ENCODE results near the gene PARD3B.

Gene PARD3B

DNA sequence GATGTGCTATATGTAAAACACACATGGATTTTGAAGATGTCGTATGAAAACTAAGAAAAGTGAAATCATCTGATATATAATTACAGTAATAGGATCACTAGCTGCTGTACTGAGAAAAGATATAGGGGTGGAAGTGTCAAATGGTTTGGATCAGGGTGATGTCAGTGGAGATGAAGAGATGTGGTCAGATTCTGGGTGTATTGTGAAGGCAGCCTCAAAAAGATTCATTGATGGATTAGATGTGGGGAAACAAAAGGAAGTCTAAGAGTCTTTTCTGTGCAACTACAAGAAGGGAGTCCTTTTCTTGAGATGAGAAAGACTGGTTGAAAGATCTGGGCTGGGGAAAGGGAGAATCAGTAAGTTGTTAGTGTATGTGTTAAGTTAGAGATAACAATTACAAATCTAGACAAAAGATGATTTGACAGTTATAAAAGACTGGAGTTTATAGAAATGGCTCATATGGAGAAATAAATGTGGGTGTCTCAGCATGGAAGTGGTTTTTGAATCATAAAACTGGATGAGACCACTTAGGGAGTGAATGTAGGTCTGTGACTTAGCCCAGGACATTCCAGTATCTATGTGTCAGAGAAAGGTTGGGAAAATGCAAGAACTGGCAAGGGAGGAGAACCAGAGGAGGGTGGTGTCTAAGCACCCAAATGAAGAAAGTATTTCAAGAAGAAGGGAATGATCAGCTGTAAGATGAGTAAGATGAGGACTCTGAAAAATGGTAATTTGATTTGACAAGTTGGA is 347.4 kb downstream of the PARD3B start:
- DNase-seq (ENCODE audit: low read depth) = no peak

DNA sequence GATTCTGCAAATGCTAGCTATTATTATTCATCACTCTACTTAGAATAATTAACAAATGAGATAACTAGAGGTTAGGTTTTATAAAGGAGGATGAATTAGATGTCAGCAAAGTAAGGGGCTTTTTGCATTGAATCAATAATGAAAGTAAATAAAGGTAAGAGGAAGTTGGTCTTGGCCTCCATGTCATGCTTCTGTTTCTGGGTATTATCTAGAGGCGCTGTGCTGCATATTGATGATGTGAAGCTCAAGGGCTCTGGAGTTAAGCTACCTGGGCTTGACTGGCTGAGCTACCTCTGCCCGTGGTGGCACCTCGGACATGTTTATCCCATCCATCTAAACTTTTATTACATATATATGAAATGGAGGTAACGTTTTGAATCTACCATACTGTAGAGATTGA is 350.9 kb downstream of the PARD3B start:
- no peak for DNase-seq (ENCODE audit: low read depth)

DNA sequence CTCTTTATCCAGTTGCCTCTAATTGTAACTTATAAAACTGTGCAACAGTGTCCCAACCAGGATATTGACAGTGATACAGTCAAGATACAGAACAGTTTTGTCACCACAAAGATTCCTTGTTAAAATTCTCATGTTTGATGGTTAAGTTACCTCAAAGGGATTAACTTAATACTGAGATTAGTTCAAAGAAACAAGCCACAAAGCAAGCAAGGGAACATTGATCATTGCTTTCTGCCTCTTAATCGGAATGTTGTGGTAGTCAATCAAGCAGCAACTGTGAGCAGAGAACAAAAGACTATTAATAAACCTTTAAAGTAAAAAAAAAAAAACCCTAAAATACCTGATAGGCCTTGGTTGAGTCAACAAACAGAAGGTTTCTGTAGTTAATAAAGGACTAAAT is 352.3 kb downstream of the PARD3B start:
- no peak for DNase-seq (ENCODE audit: low read depth)

DNA sequence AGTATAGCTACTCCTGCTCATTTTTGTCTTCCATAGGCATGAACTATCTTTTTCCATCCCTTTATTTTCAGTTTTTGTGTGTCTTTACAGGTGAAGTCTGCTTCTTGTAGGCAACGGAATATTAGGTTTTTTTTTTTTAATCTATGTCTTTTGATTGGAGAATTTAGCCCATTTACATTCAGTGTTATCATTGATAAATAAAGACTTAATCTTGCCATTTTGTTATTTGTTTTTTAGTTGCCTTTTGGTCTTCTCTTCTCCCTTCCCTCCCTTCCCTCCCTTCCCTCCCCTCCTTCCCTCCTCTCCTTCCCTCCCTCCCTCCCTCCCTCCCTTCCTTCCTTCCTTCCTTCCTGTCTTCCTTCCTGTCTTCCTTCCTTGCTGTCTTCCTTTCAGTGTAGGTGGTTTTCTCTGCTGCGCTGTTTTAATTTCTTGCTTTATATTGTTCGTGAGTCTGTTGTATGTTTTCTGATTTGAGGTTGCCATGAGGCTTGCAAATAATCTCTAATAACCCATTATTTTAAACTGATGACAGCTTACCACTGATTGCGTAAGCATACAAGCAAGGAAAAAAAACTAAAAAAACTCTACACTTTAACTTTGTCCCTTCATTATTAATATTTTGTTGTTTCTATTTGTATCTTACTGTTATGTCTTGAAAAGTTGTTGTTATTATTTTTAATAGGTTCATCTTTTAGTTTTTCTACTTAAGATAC is 353.8 kb downstream of the PARD3B start:
- no peak for DNase-seq (ENCODE audit: low read depth)

DNA sequence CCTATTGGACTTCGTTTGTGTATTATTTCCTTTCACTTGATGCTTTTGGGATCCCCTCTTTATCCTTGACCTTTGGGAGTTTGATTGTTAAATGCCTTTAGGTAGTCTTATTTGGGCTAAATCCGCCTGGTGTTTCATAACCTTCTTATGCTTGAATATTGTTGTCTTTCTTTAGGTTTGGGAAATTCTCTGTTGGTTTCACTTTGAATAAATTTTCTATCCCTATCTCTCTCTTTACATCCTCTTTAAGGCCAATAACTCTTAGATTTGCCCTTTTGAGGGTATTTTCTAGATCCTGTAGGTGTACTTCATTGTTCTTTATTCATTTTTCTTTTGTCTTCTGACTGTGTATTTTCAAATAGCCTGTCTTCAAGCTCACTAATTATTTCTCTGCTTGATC is 354.7 kb downstream of the PARD3B start:
- no peak for DNase-seq (ENCODE audit: low read depth)

DNA sequence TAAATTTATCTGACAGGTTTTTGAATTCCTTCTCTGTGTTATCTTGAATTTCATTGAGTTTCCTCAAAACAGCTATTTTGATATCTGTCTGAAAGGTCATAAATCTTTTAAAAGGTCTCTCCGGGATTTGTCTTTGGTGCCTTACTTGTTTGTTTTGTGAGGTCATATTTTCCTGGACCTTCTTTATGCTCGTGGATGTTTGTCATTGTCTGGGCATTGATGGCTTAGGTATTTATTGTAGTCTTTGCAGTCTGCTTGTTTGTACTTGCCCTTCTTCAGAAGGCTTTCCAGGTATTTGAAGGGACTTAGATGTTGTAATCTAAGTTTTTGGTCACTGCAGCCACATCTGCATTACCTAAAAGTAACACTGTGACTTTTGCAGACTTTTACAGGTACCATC is 355.2 kb downstream of the PARD3B start:
- no peak for DNase-seq (ENCODE audit: low read depth)

DNA sequence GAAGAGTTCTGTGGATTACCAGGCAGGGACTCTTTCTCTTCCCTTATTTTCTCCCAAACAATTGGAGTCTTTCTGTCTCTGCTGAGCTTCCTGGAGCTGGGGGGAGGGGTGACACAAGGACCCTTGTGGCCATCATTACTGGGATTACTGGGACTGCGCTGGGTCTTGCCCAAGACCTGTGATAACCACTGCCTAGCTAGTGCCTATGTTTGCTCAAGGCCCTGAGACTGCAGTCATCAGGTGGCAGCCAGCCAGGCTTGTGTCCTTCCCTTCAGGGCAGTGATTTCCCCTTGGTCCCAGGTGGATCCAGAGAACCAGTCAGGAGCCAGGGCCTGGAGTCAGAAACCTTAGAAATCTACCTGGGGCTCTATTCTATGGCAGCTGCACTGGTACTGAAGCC is 355.6 kb downstream of the PARD3B start:
- DNase-seq (ENCODE audit: low read depth) = no peak

DNA sequence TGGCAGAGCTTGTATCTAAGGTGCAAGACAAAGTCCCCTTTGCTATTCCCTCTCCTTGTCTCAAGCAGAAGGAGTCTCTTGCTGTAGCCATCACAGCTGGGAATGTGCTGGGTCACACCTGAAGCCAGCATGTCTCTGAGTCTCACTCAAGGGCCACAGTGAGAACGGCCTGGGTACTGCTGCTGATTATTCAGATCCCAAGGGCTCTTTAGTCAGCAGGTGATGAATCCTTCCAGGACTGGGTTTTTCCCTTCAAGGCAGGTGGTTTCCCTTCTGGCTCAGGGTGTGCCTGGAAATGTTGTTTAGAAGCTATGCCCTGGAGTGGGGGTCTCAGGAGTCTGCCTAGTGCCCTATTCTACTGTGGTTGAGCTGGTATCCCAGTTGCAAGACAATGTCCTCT is 356.3 kb downstream of the PARD3B start:
- DNase-seq (ENCODE audit: low read depth) = no peak

DNA sequence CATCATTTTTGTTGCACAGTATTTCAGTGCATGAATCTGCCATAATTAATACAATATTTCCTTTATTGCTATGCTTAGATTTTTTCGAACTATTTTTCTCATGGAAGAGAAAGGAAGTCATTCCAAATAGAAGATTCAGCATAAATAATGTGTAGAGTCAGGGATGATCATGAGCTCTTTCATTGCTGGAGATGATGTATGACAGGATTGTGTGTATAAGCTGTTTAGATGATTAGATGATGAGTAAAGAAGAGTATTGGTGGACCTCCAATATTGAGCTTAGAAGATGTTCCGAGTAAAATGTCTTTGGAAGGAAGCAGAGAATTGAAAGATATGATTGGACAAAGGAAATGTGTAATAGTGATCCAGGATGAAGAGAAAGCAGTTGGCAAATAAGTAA is 364.5 kb downstream of the PARD3B start:
- DNase-seq (ENCODE audit: low read depth) = no peak

DNA sequence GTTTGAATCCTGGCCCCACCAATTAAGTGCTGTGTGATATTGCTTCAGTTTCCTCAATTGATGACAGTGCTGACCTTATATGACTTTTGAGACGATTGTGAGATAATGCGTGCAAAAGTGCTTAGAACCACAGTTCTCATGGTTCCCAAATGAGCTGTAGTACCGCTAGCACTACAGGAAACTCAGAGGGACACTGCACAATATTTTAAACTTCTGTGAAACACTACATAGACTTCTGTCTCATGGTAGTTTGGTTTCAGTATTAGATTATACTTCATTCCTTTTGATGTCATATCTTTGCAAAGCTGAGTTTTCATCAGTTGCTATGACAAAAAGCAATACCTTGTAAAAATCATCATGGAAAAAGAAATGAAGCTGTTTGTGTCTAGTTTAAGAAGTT is 368.0 kb downstream of the PARD3B start:
- DNase-seq (ENCODE audit: low read depth) = no peak

DNA sequence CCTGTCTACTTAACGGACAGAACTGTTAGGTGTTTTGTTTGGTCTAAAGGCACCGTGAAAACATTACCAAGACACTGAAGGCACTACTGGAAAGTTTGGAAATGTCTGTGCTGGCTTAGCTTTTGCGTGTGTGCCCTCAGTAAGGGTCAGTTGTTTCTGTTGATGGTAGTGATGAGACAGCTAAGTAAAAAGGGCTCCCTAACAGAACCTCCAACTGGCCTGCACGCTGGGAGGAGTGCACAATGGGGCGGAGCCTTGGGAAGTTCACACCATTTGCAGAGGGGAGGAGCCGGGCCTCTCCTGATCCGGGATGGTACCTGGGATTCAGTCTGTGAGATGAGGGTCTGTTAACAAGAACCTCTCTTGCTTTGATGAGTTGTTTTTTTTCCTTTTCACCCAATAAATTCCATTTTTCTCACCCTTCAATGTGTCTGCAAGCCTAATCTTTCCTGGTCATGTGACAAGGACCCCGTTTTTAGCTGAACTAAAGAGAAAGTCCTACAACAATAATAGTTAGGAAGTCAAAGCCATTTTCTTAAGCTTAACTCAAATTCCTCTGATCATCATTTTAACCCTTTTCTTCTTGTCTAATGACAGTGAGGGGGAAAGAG is 368.7 kb downstream of the PARD3B start:
- no peak for DNase-seq (ENCODE audit: low read depth)

DNA sequence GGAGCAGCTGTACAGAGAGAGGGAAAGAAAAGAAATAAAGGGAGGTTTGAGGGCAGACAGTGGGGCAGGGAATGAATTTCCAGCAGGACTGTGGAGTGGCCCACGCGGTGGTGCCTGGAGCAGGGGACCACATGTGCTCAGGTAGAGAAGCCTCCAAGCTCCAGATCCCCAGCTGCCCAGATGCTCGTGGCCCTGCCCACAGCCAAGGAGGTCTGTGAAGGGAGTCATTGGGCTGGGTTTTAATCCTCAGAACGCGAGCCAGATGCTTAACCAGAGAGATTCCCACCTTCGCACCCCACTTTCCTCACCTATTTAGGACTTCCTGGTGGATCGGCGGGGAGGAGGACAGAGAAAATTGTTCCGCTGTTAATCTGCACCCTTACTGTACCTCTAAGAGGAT is 369.4 kb downstream of the PARD3B start:
- DNase-seq (ENCODE audit: low read depth) = no peak

DNA sequence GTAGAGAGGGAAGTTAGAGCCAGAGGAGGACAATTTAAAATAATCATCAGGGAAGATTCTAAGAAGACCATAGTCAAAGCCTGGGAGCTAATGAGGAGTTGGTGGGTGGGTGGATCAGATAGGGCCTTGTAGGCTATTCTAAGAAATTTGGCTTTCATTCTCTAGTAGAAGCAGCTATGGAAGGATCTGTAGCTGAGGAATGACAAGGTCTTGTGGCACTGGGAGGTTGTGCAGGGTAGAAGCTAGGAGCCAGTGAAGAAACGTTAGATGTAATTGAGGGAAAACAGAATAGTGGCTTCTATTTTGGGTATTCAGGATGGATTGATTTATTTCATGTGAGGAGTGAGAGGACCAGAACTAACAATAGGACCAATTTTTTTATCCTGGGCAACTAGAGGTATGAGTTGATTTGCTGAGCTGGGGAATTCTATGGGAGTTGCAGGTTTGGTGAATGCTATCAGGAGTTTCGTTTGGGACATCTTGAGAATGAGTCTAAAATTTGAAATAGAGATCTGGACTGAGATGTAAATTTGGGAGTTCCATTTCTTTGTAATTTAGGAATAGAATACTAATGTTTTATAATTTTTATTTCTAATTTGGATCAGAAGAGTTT is 371.9 kb downstream of the PARD3B start:
- no peak for DNase-seq (ENCODE audit: low read depth)

DNA sequence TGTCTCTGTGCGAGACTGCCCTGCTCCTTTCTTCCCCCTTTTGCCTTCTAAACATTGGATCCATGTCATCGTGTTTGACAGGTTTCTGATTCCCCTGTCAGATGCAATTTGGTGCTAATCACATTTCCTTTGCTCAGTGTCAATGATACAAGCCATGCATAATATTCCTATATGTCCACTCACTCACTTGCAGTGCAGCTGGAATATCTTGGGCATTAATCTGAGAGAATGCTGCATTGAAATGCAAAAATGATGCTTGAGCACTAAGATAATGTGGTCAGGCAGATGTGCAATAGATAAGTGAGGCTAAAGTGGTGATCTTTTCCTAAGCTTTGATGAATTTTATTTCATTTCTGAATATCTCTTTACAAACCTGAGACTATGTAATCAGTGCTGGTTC is 375.5 kb downstream of the PARD3B start:
- DNase-seq (ENCODE audit: low read depth) = no peak

DNA sequence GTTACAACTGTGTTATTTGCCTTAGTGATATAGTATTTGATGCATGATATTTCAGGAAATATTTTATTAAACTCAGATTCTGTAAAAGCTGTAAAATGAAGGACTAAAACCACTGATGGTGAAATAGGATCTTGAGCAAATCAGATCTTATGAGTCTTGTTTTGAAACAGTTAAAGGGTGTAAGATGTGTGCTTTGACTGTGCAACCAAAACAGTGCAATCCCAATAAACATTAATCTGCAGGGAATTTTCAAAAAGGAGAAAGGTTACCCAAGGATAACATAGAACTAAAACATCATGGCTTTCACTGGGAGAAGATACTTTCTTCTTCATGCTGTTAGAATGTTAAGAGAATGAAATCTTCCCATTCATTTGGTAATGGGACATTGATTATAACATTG is 378.7 kb downstream of the PARD3B start:
- no peak for DNase-seq (ENCODE audit: low read depth)

DNA sequence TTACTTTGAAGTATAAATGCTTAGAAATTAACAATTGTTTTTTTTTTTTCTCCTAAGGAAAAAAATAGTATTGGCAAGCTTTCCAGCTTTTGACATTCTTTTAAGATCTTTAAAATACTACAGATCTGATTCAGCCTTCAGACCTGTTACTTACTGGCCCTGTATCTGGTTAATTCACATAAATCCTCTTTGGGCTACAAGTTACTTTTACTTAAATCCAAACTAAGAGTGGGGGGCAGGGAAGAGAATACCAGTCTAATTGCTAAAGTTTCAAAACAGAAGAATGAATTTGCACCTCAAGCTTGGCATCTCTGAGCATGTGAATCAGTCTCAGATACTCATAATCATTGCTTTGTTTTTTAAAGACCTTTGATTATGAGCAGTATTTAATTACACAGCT is 386.3 kb downstream of the PARD3B start:
- DNase-seq (ENCODE audit: low read depth) = no peak

DNA sequence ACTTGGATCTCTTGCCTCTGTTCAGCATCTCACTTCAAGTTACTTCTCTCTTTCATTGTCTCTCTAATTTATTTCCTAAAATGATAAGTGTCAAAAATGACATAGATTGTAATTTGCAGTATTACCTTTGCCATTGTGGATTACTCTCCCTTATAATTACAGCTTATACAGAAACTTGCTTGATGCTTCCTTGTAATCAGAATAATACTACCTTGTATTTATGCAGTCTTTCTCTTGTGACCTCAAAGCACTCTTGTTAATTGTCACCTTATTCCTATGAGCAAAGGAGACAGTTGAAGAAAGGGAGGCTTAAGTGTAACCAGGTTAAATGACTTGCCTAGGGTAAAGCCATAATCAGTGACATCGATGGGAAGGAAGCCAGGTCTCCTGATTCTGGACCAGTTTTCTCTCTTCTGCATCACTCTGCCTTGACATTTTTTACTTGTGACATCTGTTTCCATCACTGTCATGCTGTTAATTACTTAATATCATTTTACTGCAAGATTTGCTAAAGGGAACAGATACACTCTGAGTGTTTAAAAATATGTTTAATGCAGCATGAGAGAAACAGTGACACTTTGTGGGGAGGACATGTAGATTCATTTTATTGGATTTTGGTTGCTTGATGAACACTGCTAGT is 388.6 kb downstream of the PARD3B start:
- DNase-seq (ENCODE audit: low read depth) = no peak

DNA sequence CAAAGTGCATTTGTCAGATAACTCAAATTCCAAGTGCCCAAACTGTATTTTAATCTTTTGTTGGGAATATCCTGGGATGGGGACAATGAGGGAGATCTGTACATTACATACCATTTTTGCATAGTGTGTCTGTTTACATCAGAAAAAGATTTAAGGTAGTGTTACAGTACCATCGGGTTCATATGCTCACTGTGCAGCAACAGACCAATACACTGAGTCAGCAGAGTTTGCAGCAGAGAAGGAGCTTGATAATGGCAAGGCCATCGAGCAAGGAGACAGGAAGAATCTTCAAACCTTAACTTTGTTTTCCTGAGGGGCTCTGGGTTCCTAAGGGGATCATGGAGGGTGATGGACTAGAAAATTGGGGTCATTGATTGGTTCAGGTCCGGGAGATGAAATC is 399.7 kb downstream of the PARD3B start:
- no peak for DNase-seq (ENCODE audit: low read depth)

DNA sequence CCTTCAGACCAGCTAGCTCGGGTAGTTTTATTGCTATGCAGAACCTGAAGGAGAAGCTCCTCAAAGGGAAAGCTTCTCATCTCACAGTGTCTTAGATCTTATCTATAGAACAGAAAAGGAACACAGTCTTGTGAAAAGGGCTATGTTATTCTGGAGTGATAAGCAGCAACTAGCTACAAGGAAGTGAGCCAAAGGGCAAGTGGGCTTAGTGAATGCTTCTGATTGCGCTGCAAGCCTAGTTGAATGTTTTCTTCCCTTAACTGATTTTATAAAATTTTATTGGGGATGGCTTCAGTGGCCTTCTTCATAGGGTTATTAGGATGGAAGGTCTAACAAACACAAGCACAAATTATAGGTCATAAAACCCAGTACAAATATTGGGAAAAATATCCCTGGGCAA is 400.1 kb downstream of the PARD3B start:
- no peak for DNase-seq (ENCODE audit: low read depth)

DNA sequence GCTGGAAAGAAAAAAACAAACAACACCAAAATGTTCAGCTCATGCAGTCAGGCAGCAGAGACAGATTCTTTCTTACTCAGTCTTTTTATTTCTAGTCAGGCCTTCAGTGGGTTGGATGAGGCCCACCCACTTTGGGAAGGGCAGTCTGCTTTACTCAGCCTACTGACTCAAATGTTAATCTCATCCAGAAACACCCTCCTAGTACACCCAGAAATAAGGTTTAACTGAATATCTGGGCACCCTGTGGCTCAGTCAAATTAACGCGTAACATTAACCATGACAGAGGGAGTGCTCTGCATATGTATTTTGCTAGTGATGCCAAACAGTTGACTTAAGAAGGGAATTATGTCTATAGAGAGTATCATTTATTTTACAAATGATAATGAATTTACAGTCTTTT is 401.6 kb downstream of the PARD3B start:
- no peak for DNase-seq (ENCODE audit: low read depth)

DNA sequence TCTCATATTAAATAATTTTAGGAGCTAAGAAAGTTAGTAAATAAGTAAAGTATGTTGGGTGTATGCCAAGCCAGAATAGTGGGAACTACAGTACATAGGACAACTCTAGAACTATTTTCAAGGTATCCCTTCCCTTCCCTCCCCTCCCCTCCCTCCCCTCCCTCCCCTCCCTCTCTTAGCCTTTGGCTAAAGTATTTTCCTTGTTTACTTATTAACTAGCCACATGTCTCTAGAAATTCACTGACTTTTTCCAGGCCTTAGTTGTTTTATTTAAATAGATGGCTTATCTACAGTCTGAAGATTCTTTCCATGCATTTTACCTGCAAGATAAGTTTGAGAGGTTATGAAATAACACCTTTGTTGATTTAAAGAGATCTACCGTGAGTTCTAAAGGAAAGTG is 402.1 kb downstream of the PARD3B start:
- DNase-seq (ENCODE audit: low read depth) = no peak

DNA sequence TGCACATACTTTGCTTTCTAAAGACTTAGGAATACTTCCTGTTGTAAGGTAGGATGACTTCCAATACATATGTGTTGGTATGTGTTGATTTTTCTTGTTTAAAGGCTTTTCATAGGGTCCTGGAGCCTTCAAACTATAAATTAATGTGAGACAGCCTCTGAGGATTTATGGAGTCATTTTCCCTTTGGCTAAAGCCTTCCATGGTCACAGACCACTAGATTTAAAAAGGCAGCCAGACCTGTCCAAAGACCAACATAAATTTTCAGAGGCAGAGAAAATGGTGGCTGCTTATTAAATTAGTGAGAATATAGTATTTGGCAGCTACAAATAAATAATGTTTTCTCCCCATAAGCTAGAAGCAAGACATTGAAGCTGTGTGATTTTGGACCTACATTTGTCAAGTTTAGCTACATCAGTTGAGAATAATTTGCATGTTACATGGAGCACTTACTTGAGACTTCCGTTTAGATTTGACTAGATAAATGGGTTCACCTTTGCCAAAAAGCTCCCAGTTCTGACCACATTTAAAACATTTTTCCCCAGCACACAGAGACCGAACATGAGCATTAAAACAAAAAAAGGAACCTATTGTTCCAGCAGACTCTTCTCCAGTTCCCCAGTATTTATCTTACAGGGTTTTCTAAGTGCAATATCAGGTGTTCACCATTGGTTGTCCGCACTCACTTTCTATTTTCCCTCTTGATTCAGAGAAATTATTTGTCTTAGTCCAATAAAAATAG is 402.9 kb downstream of the PARD3B start:
- DNase-seq (ENCODE audit: low read depth) = no peak

Measured in activated T-cell treated with anti-CD3 and anti-CD28 coated beads for 1 hour (primary cell).